Left ventricle myocardium inferior (tissue), 1 donor: ENCODE results near the gene SLC4A3. TPM values are rescaled to one million over a fixed set of nuclear protein-coding genes. Genes with fewer than 3 reads are reported as not detected.

Source experiments
- DNase-seq: peaks from one replicate; pipeline ENCODE4 v3.0.0-alpha.2; 2020
- H3K27ac ChIP-seq: fragments of 200-600 bp; replicated peaks from 2 replicates; pipeline ENCODE4 v1.8.0; 2021
- H3K27me3 ChIP-seq: fragments of 200-600 bp; 2 replicates; pipeline ENCODE4 v1.8.0; 2021; ENCODE audit warnings: low read depth
- H3K36me3 ChIP-seq: fragments of 200-600 bp; 2 replicates; pipeline ENCODE4 v1.8.0; 2021
- H3K4me1 ChIP-seq: fragments of 200-600 bp; 2 replicates; pipeline ENCODE4 v1.8.0; 2021
- H3K4me3 ChIP-seq: fragments of 200-600 bp; 2 replicates; pipeline ENCODE4 v1.8.0; 2021; ENCODE audit warnings: mild to moderate bottlenecking, moderate library complexity
- H3K9me3 ChIP-seq: fragments of 200-600 bp; replicated peaks from 2 replicates; pipeline ENCODE4 v1.8.0; 2021
- CTCF ChIP-seq: fragments of 200-600 bp; IDR thresholded peaks from 2 replicates; pipeline ENCODE4 v1.8.0; 2021; ENCODE audit warnings: antibody characterized with exemption, mild to moderate bottlenecking, borderline replicate concordance
- intact Hi-C: fragments of 100-400 bp; cut with micrococcal nuclease; formaldehyde crosslinking; loops from one replicate; pipeline ENCODE4 v1.11.0; 2022
- total RNA-seq: library from RNA; stranded (reverse); fragmentation: NEBNext Ultra II Directional; extraction: Animal tissue kit (Norgen Biotek cat#: 25700); gene quantifications from one replicate; pipeline ENCODE4 v1.2.1, GENCODE V29; 2021
- donor health status: DM: no; HTN: yes; CAD: no; lungs with severe emphysema.

SLC4A3 gene
- total RNA-seq, 1 donor from 2014 or later, result 426 TPM

GRCh38 chr2:219621935-219622334, 5.5 kb upstream of the SLC4A3 start:
- no peaks in the 10 kb centered on the region for H3K9me3 ChIP-seq
- no peak for DNase-seq
- H3K4me1 ChIP-seq, result peaks cover 70% of the 10 kb centered on the region
- intact Hi-C loops, result no loop called here
- peak overlapping the region; percentile 40 for H3K27ac ChIP-seq
- H3K36me3 ChIP-seq, result no peaks in the 10 kb centered on the region
- TF ChIP-seq CTCF, result no peak
- H3K27me3 ChIP-seq, result peaks cover 7% of the 10 kb centered on the region
- no peak overlapping the region for H3K4me3 ChIP-seq

GRCh38 chr2:219622472-219622871, 5.0 kb upstream of the SLC4A3 start:
- Histone ChIP-seq H3K4me3 (no peak overlapping the region), H3K4me1 (peaks cover 65% of the 10 kb centered on the region), H3K27me3 (peaks cover 9% of the 10 kb centered on the region), H3K27ac (peak overlapping the region; percentile 40), H3K36me3 (no peaks in the 10 kb centered on the region), H3K9me3 (no peaks in the 10 kb centered on the region)
- intact Hi-C loops, result no loop called here
- no peak for TF ChIP-seq CTCF
- no peak for DNase-seq

- Histone ChIP-seq H3K27ac (peak overlapping the region; percentile 97), H3K36me3 (no peaks in the 10 kb centered on the region), H3K4me3 (no peak overlapping the region), H3K9me3 (no peaks in the 10 kb centered on the region), H3K27me3 (peaks cover 30% of the 10 kb centered on the region), H3K4me1 (peaks cover 60% of the 10 kb centered on the region)
- no peak for TF ChIP-seq CTCF
- peak; percentile 55 for DNase-seq
- intact Hi-C loops, result no loop called here
Observed at GRCh38 chr2:219624565-219624964, 2.9 kb upstream of the SLC4A3 start.

- intact Hi-C loops, result no loop called here
- Histone ChIP-seq H3K36me3 (no peaks in the 10 kb centered on the region), H3K9me3 (no peaks in the 10 kb centered on the region), H3K4me1 (peaks cover 60% of the 10 kb centered on the region), H3K4me3 (no peak overlapping the region), H3K27ac (peak overlapping the region; percentile 97), H3K27me3 (peaks cover 30% of the 10 kb centered on the region)
- no peak for TF ChIP-seq CTCF
- no peak for DNase-seq
Observed at GRCh38 chr2:219625179-219625578, 2.3 kb upstream of the SLC4A3 start.

GRCh38 chr2:219626540-219626939, 890 bp upstream of the SLC4A3 start:
- Histone ChIP-seq H3K36me3 (no peaks in the 10 kb centered on the region), H3K4me1 (peaks cover 58% of the 10 kb centered on the region), H3K27me3 (peaks cover 30% of the 10 kb centered on the region), H3K27ac (peak overlapping the region; percentile 97), H3K9me3 (no peaks in the 10 kb centered on the region), H3K4me3 (peak overlapping the region; percentile 69)
- no peak for DNase-seq
- TF ChIP-seq CTCF, result no peak
- intact Hi-C loops, result no loop called here
